ENCODE measurements around the gene ZEB1.

- no peak for TF ChIP-seq RFX5 (IDR thresholded peaks at IDR 0.05; ENCODE audit: low read depth, low read length)
- no peak for TF ChIP-seq EP300 (IDR thresholded peaks at IDR 0.05; ENCODE audit: borderline replicate concordance in 1 of 2, control insufficient read depth in 1 of 2, low read depth in 2 of 2, low read length in 2 of 2)
- TF ChIP-seq BCLAF1 (IDR thresholded peaks at IDR 0.05): no peak
- no peak for TF ChIP-seq SIN3A (IDR thresholded peaks at IDR 0.05; ENCODE audit: low read depth, low read length)
- TF ChIP-seq YBX1 (IDR thresholded peaks at IDR 0.05): no peak
- no peak for TF ChIP-seq IRF3 (IDR thresholded peaks at IDR 0.05)
- no peak for TF ChIP-seq CREB1 (IDR thresholded peaks at IDR 0.05; ENCODE audit: low read depth)
- TF ChIP-seq SUZ12 (IDR thresholded peaks at IDR 0.05; ENCODE audit: unreplicated experiment): no peak
- no peak for TF ChIP-seq STAT3 (IDR thresholded peaks at IDR 0.05; ENCODE audit: low read depth, low read length)
- no peak for TF ChIP-seq CTCF (IDR thresholded peaks at IDR 0.05 in 2 of 3, conservative IDR thresholded peaks at IDR 0.05 in 1 of 3; ENCODE audit: control insufficient read depth in 2 of 3, extremely low read depth in 1 of 3, insufficient read depth in 1 of 3, low read depth in 3 of 3, low read length in 3 of 3)
- no peak for TF ChIP-seq ZBTB11 (CRISPR knock-in tag; IDR thresholded peaks at IDR 0.05)
- no peak for TF ChIP-seq POLR2A (IDR thresholded peaks at IDR 0.05; ENCODE audit: low read depth, low read length)
- TF ChIP-seq RAD21 (IDR thresholded peaks at IDR 0.05; ENCODE audit: insufficient read depth, low read depth, low read length): no peak
- no peak for TF ChIP-seq MXI1 (IDR thresholded peaks at IDR 0.05; ENCODE audit: low read depth, low read length)
Measured at GRCh38 chr10:31404640-31405039, 85.6 kb downstream of the ZEB1 start.
